Measurements from ENCODE around the gene NUDT4. TPM values are rescaled to one million over a fixed set of nuclear protein-coding genes. Genes with fewer than 3 reads are reported as not detected.

The NUDT4 gene
- total and polyA plus RNA-seq, 2 of the 13 experiments (the other 11 are each of a cell fraction or from before 2014, with no cell fraction given): 37.3 to 70.1 TPM

GRCh38 chr12:93377252-93378195 is at the start of gene NUDT4 (continued):
- no peak for TF ChIP-seq ZNF782 (CRISPR knock-in tag; IDR thresholded peaks at IDR 0.05; ENCODE audit: borderline replicate concordance)
- TF ChIP-seq ZNF451 (CRISPR knock-in tag; IDR thresholded peaks at IDR 0.05): no peak
- 0 out of 2 replicates have a peak, but pooled peaks have one; percentile 44 for TF ChIP-seq BORCS8-MEF2B (CRISPR knock-in tag; IDR thresholded peaks at IDR 0.05)
- TF ChIP-seq ZBTB44 (CRISPR knock-in tag; IDR thresholded peaks at IDR 0.05): 0 out of 2 replicates have a peak, but pooled peaks have one; percentile 22
- TF ChIP-seq SUZ12 (IDR thresholded peaks at IDR 0.05; ENCODE audit: low read depth, low read length): no peak
- 0 out of 2 replicates have a peak, but pooled peaks have one; percentile 63 for TF ChIP-seq ERF (CRISPR knock-in tag; IDR thresholded peaks at IDR 0.05)
- TF ChIP-seq, protein P1, sequence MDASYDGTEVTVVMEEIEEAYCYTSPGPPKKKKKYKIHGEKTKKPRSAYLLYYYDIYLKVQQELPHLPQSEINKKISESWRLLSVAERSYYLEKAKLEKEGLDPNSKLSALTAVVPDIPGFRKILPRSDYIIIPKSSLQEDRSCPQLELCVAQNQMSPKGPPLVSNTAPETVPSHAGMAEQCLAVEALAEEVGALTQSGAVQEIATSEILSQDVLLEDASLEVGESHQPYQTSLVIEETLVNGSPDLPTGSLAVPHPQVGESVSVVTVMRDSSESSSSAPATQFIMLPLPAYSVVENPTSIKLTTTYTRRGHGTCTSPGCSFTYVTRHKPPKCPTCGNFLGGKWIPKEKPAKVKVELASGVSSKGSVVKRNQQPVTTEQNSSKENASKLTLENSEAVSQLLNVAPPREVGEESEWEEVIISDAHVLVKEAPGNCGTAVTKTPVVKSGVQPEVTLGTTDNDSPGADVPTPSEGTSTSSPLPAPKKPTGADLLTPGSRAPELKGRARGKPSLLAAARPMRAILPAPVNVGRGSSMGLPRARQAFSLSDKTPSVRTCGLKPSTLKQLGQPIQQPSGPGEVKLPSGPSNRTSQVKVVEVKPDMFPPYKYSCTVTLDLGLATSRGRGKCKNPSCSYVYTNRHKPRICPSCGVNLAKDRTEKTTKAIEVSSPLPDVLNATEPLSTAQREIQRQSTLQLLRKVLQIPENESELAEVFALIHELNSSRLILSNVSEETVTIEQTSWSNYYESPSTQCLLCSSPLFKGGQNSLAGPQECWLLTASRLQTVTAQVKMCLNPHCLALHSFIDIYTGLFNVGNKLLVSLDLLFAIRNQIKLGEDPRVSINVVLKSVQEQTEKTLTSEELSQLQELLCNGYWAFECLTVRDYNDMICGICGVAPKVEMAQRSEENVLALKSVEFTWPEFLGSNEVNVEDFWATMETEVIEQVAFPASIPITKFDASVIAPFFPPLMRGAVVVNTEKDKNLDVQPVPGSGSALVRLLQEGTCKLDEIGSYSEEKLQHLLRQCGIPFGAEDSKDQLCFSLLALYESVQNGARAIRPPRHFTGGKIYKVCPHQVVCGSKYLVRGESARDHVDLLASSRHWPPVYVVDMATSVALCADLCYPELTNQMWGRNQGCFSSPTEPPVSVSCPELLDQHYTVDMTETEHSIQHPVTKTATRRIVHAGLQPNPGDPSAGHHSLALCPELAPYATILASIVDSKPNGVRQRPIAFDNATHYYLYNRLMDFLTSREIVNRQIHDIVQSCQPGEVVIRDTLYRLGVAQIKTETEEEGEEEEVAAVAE (CRISPR knock-in tag; IDR thresholded peaks at IDR 0.05; ENCODE audit: borderline replicate concordance): no peak; the same call in 1 of the 2 replicates
- TF ChIP-seq ELF1 (CRISPR knock-in tag; IDR thresholded peaks at IDR 0.05): no peak
- no peak for TF ChIP-seq RFXAP (CRISPR knock-in tag; IDR thresholded peaks at IDR 0.05; ENCODE audit: borderline replicate concordance)
- no peak for TF ChIP-seq ZSCAN5A (CRISPR knock-in tag; IDR thresholded peaks at IDR 0.05; ENCODE audit: borderline replicate concordance)
- peak; percentile 71; the same call in 1 of the 2 replicates for TF ChIP-seq ZNF747 (CRISPR knock-in tag; IDR thresholded peaks at IDR 0.05; ENCODE audit: borderline replicate concordance)
- no peak for TF ChIP-seq ZBTB42 (CRISPR knock-in tag; IDR thresholded peaks at IDR 0.05)
- no peak for TF ChIP-seq ZFYVE20 (CRISPR knock-in tag; IDR thresholded peaks at IDR 0.05; ENCODE audit: borderline replicate concordance, low read depth)
- peak; percentile 52; the same call in 1 of the 2 replicates for TF ChIP-seq ZNF777 (CRISPR knock-in tag; IDR thresholded peaks at IDR 0.05)
- no peak for TF ChIP-seq CREM (IDR thresholded peaks at IDR 0.05)
- no peak for TF ChIP-seq CREM (CRISPR knock-in tag; IDR thresholded peaks at IDR 0.05)
- TF ChIP-seq ASH2L (IDR thresholded peaks at IDR 0.05; ENCODE audit: insufficient read length, low read depth, low read length): peak; percentile 61
- no peak for TF ChIP-seq TOPORS (CRISPR knock-in tag; IDR thresholded peaks at IDR 0.05)
- peak; percentile 53 for TF ChIP-seq ZNF563 (CRISPR knock-in tag; IDR thresholded peaks at IDR 0.05)
- no peak for TF ChIP-seq ZNF180 (CRISPR knock-in tag; IDR thresholded peaks at IDR 0.05; ENCODE audit: borderline replicate concordance, low read depth)
- TF ChIP-seq MED1 (CRISPR knock-in tag; IDR thresholded peaks at IDR 0.05): peak; percentile 52
- no peak for TF ChIP-seq MAF1 (CRISPR knock-in tag; IDR thresholded peaks at IDR 0.05; ENCODE audit: borderline replicate concordance)

Data from HepG2 (cell line).